ENCODE measurements around the gene CORIN. TPM values are rescaled to one million over a fixed set of nuclear protein-coding genes. Genes with fewer than 3 reads are reported as not detected.

CORIN gene
- total and polyA plus RNA-seq, 2 of the 4 experiments (the other 2 are of a cell fraction), result 20.3 to 24.7 TPM

- peaks cover 19% of the 10 kb centered on the region for H3K36me3 ChIP-seq (ENCODE audit: control insufficient read depth, insufficient read depth, low read length)
- H3K4me3 ChIP-seq (ENCODE audit: insufficient read depth, low read depth, low read length), result no peak overlapping the region
- DNase-seq, result no peak
- H3K23ac ChIP-seq (ENCODE audit: low read depth, low read length), result no peak overlapping the region
- no peak overlapping the region for H2BK20ac ChIP-seq (ENCODE audit: low read depth, low read length)
- H3K4ac ChIP-seq (ENCODE audit: low read depth, low read length), result no peak overlapping the region
- H3K4me2 ChIP-seq (ENCODE audit: low read depth, low read length), result no peak overlapping the region
- H3K56ac ChIP-seq (ENCODE audit: extremely low read depth, insufficient read depth, low read length), result no peak overlapping the region
- ChIA-PET POLR2A (ENCODE audit: unreplicated experiment) (no interaction called here), CTCF (no interaction called here)
- TF ChIP-seq MAZ (IDR thresholded peaks at IDR 0.05; ENCODE audit: borderline replicate concordance, low read depth, low read length) (no peak), CEBPB (IDR thresholded peaks at IDR 0.05; ENCODE audit: low read depth, low read length) (peak; percentile 40; the same call in 1 of the 2 replicates)
- ATAC-seq (ENCODE audit: low read depth), result no peak
- H2BK120ac ChIP-seq (ENCODE audit: low read depth, low read length), result no peak overlapping the region
- peak overlapping the region; percentile 25; the same call in 1 of the 2 replicates for H3K18ac ChIP-seq (ENCODE audit: low read depth, low read length)
- no peak overlapping the region for H2AFZ ChIP-seq (replicated peaks; ENCODE audit: low read length, poor library complexity)
- no peak overlapping the region for H2AK5ac ChIP-seq (ENCODE audit: low read depth, low read length)
- H3K9me3 ChIP-seq (ENCODE audit: control insufficient read depth, insufficient read depth, low read length), result no peaks in the 10 kb centered on the region
- no peak overlapping the region for H3K27ac ChIP-seq (ENCODE audit: insufficient read depth, low read length)
- H2AK9ac ChIP-seq (replicated peaks; ENCODE audit: low read depth, low read length, poor library complexity), result no peak overlapping the region
- H2BK5ac ChIP-seq (ENCODE audit: low read depth, low read length, poor library complexity, severe bottlenecking), result no peak overlapping the region
- H3K4me1 ChIP-seq (ENCODE audit: control insufficient read depth, insufficient read depth, low read length), result peaks cover 2% of the 10 kb centered on the region; the same call in 1 of the 2 replicates
- no TSS peak for BruUV-seq (replicated peaks)
- peaks cover 6% of the 10 kb centered on the region for H3K9me1 ChIP-seq (ENCODE audit: insufficient read depth, low read length)
- in situ Hi-C loops (cut with MboI; ENCODE audit: low sequenced_read_pairs) (loop anchor here (25.0 kb wide), 1 partner anchor 630 kb away; no protein-coding TSS in a partner anchor), dilution Hi-C loops (cut with HindIII; ENCODE audit: low sequenced_read_pairs, unreplicated experiment) (no loop called here), intact Hi-C loops (cut with micrococcal nuclease) (loop anchor here (10.0 kb wide), 2 partner anchors 52 to 182 kb away; no protein-coding TSS in a partner anchor)
- no peak overlapping the region; a peak in 1 of 4 replicates for H4K8ac ChIP-seq (ENCODE audit: low read depth in 2 of 2, low read length in 2 of 2)
- no peaks in the 10 kb centered on the region for H4K20me1 ChIP-seq (ENCODE audit: insufficient read depth, low read length)
- no peak overlapping the region for H2BK15ac ChIP-seq (ENCODE audit: low read depth, low read length)
- no peak overlapping the region for H3K9ac ChIP-seq (ENCODE audit: low read depth, low read length)
- H4K91ac ChIP-seq (ENCODE audit: insufficient read depth, low read depth, low read length), result no peak overlapping the region
- H4K5ac ChIP-seq (ENCODE audit: low read depth, low read length), result no peak overlapping the region; the same call in 1 of the 2 replicates
- H3K79me1 ChIP-seq (ENCODE audit: low read depth in 1 of 2, low read length in 2 of 2), result peaks cover 3 to 9% of the 10 kb centered on the region in 2 experiments; a peak in 2 of 4 replicates
- H3K14ac ChIP-seq (replicated peaks; ENCODE audit: low read depth, low read length), result no peak overlapping the region
- no peaks in the 10 kb centered on the region for H3K27me3 ChIP-seq (ENCODE audit: control insufficient read depth, insufficient read depth, low read length)
These were observed 270.9 kb downstream of the CORIN start for GRCh38 chr4:47566969-47567368.
